CMK (cell line): Measurements from ENCODE around the gene FAM98B.
"Not testable (repeated sequence)": the region's sequence is repeated elsewhere in the genome, so short reads cannot be mapped to it uniquely, and the experiment has no call there.

Experiments
- DNase-seq: peaks from one replicate; pipeline ENCODE4 v3.0.0-alpha.2; 2010; ENCODE audit warnings: low read depth

The FAM98B gene

GRCh38 chr15:38453971-38454695 lies at the start of gene FAM98B:
FAM98B (plus strand) TSS chr15:38454127; CDS start chr15:38454162, 35 bp downstream.
- peak; percentile 67 for DNase-seq

DNA sequence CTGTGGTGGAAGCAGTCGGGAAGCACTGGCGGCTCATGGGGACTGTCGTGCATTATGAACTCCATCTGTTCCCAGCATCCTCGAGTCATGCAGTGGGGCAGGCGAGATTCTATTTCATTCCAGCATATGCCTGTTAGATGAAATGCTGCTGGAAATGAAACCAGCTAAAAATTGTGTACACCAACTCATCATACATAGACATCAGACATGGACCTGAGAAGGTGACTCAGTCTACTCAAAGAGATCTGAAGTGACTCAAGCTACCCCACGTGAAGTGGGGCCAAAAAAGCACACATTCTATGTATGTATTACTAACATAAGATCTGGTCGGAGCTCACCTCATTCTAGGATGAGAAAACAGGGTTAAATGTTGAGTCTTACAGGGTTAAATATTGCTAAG lies 47.5 kb upstream of the FAM98B start:
- DNase-seq = no peak

DNA sequence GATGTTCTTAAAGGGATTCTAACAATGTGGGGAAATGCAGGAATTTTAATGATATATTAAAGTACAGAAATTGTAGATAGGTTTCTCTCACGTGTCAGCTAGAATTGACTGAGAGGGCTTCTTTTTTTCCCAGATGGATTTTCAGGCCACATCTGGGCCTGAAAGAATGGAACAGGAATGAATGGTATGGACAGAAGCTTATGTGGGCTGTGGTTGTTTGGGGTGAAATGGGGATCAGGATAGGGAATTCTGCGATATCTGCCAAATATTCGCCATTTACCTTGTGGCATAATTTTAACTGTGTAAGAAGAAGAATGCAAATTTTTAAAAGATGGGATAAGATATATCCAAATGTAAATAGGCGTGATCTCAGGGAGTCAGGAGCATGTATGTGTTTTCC lies 45.4 kb upstream of the FAM98B start:
- no peak for DNase-seq

- DNase-seq = no peak
These were observed 42.0 kb upstream of the FAM98B start for GRCh38 chr15:38411902-38412301.

GRCh38 chr15:38412466-38412865 lies 41.5 kb upstream of the FAM98B start:
- no peak for DNase-seq

DNA sequence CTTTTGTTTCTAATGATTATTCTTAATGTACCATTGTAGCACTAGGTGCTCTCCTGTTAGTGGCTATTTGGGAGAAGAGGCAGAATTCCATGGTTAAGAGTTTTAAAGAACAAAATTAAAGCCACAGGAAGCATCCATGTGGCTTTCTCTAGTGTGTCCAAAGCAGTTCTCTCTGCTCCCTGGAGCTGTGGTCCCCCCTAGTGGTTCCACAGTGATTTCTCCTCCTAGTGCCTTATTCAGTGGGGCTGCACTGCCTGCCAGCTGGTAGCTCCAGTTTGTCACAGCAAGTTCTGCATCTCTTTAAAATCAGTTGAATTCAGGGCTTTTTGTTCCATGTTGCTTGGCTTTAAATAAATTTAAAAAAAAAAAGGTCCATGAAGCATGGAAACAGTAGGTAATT lies 39.6 kb upstream of the FAM98B start:
- no peak for DNase-seq

DNA sequence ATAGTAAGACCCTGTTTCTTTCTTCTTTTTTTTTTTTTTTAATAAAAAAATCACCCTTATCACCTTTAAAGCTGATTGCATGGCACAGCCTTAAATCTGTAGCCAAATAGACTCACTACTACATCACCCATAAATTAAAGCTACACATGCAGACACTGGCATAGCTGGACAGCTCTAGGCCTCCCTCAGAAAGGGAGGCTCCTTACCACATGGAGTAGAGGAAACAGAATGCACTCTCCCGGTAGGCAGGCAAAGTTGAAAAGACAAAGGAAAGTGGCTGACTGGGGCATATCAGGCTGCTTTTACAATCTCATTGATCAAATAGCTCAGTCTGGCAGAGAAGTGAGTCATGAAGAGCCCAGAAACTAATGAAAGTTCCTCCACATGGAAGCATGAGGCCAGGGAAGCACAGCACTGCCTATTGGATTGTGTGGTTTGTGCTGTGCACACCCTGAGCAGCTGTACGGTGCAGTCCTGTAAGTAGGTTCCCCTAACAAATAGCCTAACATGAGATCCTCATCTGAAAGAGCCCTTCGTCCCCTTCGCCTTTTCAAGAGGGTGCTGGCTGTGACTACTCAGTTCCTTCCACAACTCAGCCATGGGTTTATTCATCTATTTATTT lies 32.7 kb upstream of the FAM98B start:
- no peak for DNase-seq

DNA sequence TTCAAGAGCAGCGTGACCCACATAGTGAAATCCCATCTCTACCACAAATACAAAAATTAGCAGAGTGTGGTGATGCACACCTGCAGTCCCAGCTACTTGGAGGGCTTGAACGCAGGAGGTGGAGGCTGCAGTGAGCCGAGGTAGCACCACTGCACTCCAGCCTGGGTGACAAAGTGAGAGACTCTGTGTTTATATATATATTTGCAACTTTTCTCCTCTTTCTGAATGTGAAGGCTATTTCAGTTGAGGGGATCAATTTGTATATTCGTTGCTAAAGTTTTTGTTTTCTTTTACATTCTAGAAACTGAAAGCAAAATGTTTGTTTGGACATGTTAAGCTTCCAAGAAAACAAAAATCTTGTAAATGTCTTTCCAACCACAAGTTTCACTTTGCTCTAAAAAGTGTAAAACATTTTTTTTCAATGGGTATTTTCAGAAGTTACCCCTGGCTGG lies 29.8 kb upstream of the FAM98B start:
- no peak for DNase-seq

DNA sequence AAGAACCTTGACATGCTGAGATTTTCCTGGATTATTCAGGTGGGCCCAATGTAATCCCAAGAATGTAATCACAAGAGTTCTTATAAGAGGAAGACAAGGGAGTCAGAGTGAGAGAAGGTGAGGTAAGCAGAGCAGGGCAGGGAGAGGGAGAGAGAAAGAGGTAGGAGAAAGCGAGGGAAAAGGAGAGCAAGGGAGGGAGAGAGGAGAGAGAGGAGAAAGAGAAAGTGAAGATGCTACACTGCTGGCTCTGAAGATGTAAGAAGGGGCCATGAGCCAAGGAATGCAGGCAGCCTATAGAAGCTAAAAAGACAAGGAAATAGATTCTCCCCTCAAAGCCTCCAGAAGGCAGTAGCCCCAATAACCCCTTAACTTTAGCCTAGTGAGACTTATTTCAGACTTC lies 28.7 kb upstream of the FAM98B start:
- DNase-seq = no peak

GRCh38 chr15:38427380-38427779 lies 26.5 kb upstream of the FAM98B start:
- DNase-seq = no peak

GRCh38 chr15:38430106-38430760 lies 23.7 kb upstream of the FAM98B start:
- DNase-seq = no peak

- DNase-seq = no peak
These were observed 16.9 kb upstream of the FAM98B start for GRCh38 chr15:38436993-38437392.

DNA sequence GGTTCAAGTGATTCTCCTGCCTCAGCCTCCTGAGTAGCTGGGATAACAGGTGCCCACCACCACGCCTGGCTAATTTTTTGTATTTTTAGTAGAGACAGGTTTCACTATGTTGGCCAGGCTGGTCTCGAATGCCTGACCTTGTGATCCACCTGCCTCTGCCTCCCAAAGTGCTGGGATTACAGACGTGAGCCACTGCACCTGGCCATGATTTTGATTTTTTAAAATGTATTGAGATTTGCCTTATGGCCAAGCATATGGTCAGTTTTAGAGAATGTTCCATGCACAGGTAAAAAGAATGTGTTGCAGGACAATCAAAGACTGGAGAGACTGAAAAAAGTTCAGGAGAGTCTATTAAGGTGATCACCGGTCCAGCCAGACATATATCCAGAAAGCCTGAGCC lies 16.3 kb upstream of the FAM98B start:
- not testable (repeated sequence) for DNase-seq

DNA sequence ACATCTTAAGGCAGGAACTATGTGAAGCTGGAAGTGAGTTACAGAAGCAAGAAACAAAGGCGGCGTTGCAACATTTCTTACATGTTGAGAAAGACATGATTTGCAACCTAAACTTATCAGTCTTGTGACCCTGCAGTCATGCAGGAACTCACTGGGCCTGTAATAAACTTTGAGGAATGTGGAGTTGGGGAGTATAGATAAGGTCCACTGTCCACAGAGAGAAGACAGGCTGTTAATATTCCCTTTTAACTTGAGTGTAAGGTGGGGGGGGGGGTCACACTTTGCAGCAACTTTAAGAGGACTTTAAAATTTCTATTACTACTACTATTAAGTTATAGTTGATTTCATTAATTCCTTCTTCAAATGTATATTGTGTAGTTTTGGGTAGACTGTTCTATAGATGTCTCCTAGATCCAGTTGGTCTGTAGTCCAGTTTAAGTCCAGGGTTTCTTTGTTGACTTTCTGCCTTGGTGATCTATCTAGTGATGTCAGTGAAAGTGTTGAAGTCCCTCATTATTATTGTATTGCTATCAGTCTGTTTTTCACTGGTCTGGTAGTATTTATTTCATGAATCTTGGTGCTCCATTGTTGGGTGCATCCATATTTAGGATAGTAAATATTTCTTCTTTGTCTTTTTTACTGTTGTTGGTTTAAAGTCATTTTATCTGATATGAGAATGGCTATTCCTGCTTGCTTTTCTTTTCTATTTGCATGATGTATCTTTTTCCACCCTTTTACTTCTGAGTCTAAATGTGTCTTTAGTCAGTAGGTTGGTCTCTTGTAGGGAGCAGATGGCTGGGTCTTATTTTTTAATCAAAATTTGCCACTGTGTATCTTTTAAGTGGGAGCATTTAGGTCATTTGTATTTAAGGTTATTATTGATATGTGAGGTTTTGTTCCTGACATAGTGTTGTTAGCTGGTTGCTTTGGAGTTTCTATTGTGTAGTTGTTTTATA lies 15.6 kb upstream of the FAM98B start:
- DNase-seq = no peak

GRCh38 chr15:38440353-38441129 lies 13.4 kb upstream of the FAM98B start:
- DNase-seq = peak; percentile 45

GRCh38 chr15:38441130-38441519 lies 12.8 kb upstream of the FAM98B start:
- DNase-seq = no peak

- no peak for DNase-seq
These were observed 766 bp downstream of the FAM98B start for GRCh38 chr15:38454696-38455090.

GRCh38 chr15:38455092-38455491 lies 1.2 kb downstream of the FAM98B start:
- DNase-seq = no peak

DNA sequence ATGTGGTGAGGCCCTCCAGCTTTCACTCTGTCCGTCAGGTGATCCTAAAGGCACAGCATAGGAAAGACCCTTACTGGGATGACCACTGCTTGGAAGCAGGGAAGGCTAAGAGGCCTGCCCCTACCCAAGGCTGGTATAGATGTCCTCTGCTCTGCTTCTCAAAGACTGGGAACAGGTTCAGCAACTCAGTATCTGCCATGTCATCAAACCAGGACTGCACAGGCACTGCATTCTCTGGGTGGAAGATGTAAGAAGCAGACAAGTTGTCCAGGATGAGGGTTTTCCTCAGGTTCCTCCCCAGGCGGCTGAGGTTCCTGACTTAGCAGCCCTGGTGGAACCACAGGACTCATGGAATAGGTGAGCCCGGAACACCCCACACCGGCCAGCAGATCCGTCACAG lies 4.7 kb downstream of the FAM98B start:
- DNase-seq = no peak

DNA sequence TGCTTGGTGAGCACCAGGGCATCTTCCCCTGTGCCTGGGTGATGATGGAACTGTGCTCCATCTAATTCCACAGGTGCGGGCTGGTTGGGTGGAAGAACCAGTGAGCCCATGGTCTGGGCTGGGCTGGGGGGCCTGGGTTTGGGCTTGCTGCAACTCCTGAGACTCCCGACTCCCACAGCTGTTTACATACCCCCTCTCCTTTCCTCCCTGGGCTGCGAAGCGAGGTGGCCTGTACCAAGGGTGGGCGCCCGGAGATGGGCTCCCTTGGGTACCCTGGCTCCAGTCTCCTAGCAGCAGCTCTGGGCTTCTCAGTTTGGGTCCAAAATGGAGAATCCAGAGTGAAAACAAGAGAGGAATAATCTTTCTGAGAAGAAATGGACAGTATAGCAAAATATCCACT lies 5.6 kb downstream of the FAM98B start:
- DNase-seq = no peak

DNA sequence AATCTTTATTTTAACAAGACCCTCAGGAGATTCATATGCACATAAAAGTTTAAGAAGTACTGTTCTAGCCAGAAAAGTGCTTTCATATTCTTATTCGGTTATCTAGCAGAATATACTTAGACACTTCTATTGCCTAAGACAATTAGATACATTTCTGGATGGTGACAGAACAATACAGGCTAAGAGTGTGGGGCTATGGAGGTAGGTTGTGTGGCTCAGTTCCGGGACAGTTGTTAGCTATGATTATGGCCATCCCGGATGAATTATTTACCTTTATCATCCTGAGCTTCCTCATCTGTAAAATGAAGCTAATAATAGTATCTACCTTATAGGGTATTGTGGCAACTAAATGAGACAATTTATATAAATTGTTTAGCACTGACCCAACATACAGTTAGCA lies 6.6 kb downstream of the FAM98B start:
- DNase-seq = no peak
